HepG2 (cell line): ENCODE measurements around the gene PSMB11. TPM values are rescaled to one million over a fixed set of nuclear protein-coding genes. Genes with fewer than 3 reads are reported as not detected.

ENCODE experiments used
- ARID2 ChIP-seq: sonication (generic); formaldehyde crosslinking; IDR thresholded peaks from 2 replicates; pipeline ENCODE4 v1.8.1; 2022; ENCODE audit warnings: mild to moderate bottlenecking, missing genetic modification reagents, borderline replicate concordance
- FOXC1 ChIP-seq: sonication (generic); formaldehyde crosslinking; IDR thresholded peaks from 2 replicates; pipeline ENCODE4 v1.8.0; 2022; ENCODE audit warnings: mild to moderate bottlenecking, missing genetic modification reagents, borderline replicate concordance
- KLF15 ChIP-seq: sonication (generic); formaldehyde crosslinking; IDR thresholded peaks from 2 replicates; pipeline ENCODE4 v1.8.1; 2023; ENCODE audit warnings: borderline replicate concordance, mild to moderate bottlenecking, inconsistent platforms, missing genetic modification reagents, mixed read lengths
- MED8 ChIP-seq: sonication (generic); formaldehyde crosslinking; IDR thresholded peaks from 2 replicates; pipeline ENCODE4 v1.8.1; 2023; ENCODE audit warnings: mild to moderate bottlenecking, missing genetic modification reagents; ENCODE audit not compliant: insufficient replicate concordance
- NPAS2 ChIP-seq: sonication (generic); formaldehyde crosslinking; IDR thresholded peaks from 2 replicates; pipeline ENCODE4 v1.8.0; 2022; ENCODE audit warnings: mild to moderate bottlenecking, missing genetic modification reagents, borderline replicate concordance
- NR2F6 ChIP-seq, 2 experiments: IDR thresholded peaks; 2 replicates each; pipeline ENCODE4 v1.6.1; 2016; ENCODE audit warnings: antibody characterized with exemption in 1 of 2, mild to moderate bottlenecking in 1 of 2
- SKI ChIP-seq: fragments of 450-650 bp; IDR thresholded peaks from one replicate; pipeline ENCODE4 v1.6.1; 2018; ENCODE audit warnings: mild to moderate bottlenecking; ENCODE audit not compliant: partially characterized antibody
- SKIL ChIP-seq: sonication (generic); formaldehyde crosslinking; IDR thresholded peaks from 2 replicates; pipeline ENCODE4 v1.8.0; 2022; ENCODE audit warnings: missing genetic modification reagents, mild to moderate bottlenecking, moderate library complexity, borderline replicate concordance
- TAF15 ChIP-seq: fragments of 200-400 bp; formaldehyde crosslinking; IDR thresholded peaks from one replicate; pipeline ENCODE4 v1.6.1; 2018; ENCODE audit warnings: mild to moderate bottlenecking, low read depth, low read length; ENCODE audit not compliant: poor library complexity, severe bottlenecking
- YY1 ChIP-seq: IDR thresholded peaks from 2 replicates; pipeline ENCODE4 v1.6.1; 2011; ENCODE audit warnings: low read length, low read depth, moderate library complexity, mild to moderate bottlenecking; ENCODE audit not compliant: insufficient read depth, insufficient replicate concordance
- ZBTB21 ChIP-seq: sonication (generic); formaldehyde crosslinking; IDR thresholded peaks from 2 replicates; pipeline ENCODE4 v1.4.0; 2020; ENCODE audit warnings: missing genetic modification reagents
- ZFP90 ChIP-seq: sonication (generic); formaldehyde crosslinking; IDR thresholded peaks from 2 replicates; pipeline ENCODE4 v1.8.0; 2022; ENCODE audit warnings: missing genetic modification reagents, mild to moderate bottlenecking, inconsistent platforms, borderline replicate concordance
- ZNF124 ChIP-seq: sonication (generic); formaldehyde crosslinking; IDR thresholded peaks from 2 replicates; pipeline ENCODE4 v1.4.0; 2020; ENCODE audit warnings: missing genetic modification reagents
- ZNF282 ChIP-seq: fragments of 450-650 bp; IDR thresholded peaks from 2 replicates; pipeline ENCODE4 v1.6.1; 2018; ENCODE audit not compliant: partially characterized antibody
- ZNF343 ChIP-seq: sonication (generic); formaldehyde crosslinking; IDR thresholded peaks from 2 replicates; pipeline ENCODE4 v1.4.0; 2020; ENCODE audit warnings: mild to moderate bottlenecking, missing genetic modification reagents
- ZNF430 ChIP-seq: sonication (generic); formaldehyde crosslinking; IDR thresholded peaks from 2 replicates; pipeline ENCODE4 v1.9.0; 2021; ENCODE audit warnings: mild to moderate bottlenecking, missing genetic modification reagents
- ZNF501 ChIP-seq: sonication (generic); formaldehyde crosslinking; IDR thresholded peaks from 2 replicates; pipeline ENCODE4 v1.5.1; 2020; ENCODE audit warnings: mild to moderate bottlenecking, moderate library complexity, missing genetic modification reagents
- ZNF724P ChIP-seq: sonication (generic); formaldehyde crosslinking; IDR thresholded peaks from 2 replicates; pipeline ENCODE4 v1.8.0; 2022; ENCODE audit warnings: missing genetic modification reagents, borderline replicate concordance
- ZNF772 ChIP-seq: sonication (generic); formaldehyde crosslinking; IDR thresholded peaks from 2 replicates; pipeline ENCODE4 v1.5.0; 2020; ENCODE audit warnings: mild to moderate bottlenecking, missing genetic modification reagents
- ZZZ3 ChIP-seq: sonication (generic); formaldehyde crosslinking; IDR thresholded peaks from 2 replicates; pipeline ENCODE4 v1.4.0; 2020; ENCODE audit warnings: missing genetic modification reagents, mild to moderate bottlenecking, borderline replicate concordance
- polyA plus RNA-seq, 8 experiments: library from polyadenylated mRNA; depleted of rRNA in 3 of 8; stranded (reverse) in 7 of 8; unstranded in 1 of 8; fragments of >200 nt; fragmentation: Illumina TruSeq in 4 of 8; extraction: Trizol in 4 of 8; gene quantifications; 2 replicates each; pipeline versions ENCODE4 v1.2.1 to v1.2.3, GENCODE V29; 2011 to 2016; ENCODE audit warnings: low read depth in 4 of 8, missing spikeins in 1 of 8, mixed read lengths in 1 of 8; ENCODE audit not compliant: insufficient read depth in 1 of 8
- total RNA-seq, 5 experiments: library from RNA; depleted of rRNA; stranded (reverse); fragments of >200 nt; fragmentation: Illumina TruSeq; extraction: Trizol; gene quantifications; 2 replicates each; pipeline ENCODE4 v1.2.3, GENCODE V29; 2016; ENCODE audit warnings: low read depth in 1 of 5
- TF ChIP-seq, protein P1 (sequence below): sonication (generic); formaldehyde crosslinking; IDR thresholded peaks from 2 replicates; pipeline ENCODE4 v1.4.0; 2020; ENCODE audit warnings: missing genetic modification reagents
- TF ChIP-seq, protein P2 (sequence below): sonication (generic); formaldehyde crosslinking; IDR thresholded peaks from 2 replicates; pipeline ENCODE4 v1.8.1; 2023; ENCODE audit warnings: mild to moderate bottlenecking, moderate library complexity, missing genetic modification reagents

PSMB11 gene
- total and polyA plus RNA-seq, 2 of the 13 experiments (the other 11 are each of a cell fraction or from before 2014, with no cell fraction given): not detected

DNA sequence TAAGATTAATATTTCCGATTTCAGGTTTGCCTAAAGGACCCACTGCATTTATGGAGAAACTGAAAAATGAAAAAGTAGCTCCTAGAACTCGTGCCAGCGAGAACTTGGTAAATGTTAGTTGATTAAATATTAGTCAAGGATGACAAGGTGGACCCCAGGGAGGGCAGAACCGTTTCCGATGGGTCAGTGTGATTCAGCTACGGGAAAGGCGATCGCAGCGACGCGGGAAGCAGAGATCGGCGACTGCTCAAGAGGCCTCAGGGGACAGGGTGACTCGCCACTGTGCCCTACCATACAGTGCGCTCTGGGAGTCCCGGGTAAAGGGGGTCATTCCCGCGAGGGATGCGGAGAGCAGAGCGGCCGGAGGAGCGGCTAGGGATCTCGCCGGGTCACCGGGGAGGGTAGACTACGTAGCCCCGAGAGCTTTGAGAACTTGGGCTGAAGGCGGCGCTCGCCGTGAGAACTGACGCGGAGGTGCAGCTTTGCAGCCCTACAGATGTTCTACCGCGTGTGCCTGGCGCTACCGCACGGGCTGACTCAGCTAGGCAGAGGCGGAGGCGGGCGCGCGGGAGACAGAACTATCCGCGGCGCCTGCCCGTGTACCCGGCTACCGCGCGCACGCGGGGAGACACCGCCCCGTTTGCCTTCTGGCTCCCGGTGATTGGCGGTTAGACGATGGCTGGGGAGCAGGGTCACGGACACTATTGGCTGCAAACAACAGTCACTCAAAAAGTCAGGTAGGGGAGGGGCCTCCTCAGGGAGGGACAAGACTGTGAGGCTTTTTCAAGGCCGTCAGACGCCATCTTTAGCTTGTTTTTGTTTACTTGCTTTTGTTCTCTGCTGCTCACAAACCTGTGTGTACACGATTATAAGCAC, 35.2 kb upstream of the PSMB11 start (continued):
- TF ChIP-seq, protein P1, sequence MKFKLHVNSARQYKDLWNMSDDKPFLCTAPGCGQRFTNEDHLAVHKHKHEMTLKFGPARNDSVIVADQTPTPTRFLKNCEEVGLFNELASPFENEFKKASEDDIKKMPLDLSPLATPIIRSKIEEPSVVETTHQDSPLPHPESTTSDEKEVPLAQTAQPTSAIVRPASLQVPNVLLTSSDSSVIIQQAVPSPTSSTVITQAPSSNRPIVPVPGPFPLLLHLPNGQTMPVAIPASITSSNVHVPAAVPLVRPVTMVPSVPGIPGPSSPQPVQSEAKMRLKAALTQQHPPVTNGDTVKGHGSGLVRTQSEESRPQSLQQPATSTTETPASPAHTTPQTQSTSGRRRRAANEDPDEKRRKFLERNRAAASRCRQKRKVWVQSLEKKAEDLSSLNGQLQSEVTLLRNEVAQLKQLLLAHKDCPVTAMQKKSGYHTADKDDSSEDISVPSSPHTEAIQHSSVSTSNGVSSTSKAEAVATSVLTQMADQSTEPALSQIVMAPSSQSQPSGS (CRISPR knock-in tag): peak; percentile 98
- no peak for TF ChIP-seq ZNF282
- TF ChIP-seq KLF15 (CRISPR knock-in tag): peak; percentile 87
- no peak; the same call in 1 of the 2 replicates for TF ChIP-seq NR2F6 (IDR thresholded peaks at IDR 0.05)
- TF ChIP-seq NR2F6 (CRISPR knock-in tag; IDR thresholded peaks at IDR 0.05): peak; percentile 88
- peak; percentile 86 for TF ChIP-seq SKI
- peak; percentile 100 for TF ChIP-seq ZNF772 (CRISPR knock-in tag)
- TF ChIP-seq ZNF724P (CRISPR knock-in tag): peak; percentile 98
- no peak for TF ChIP-seq ZFP90
- TF ChIP-seq FOXC1 (CRISPR knock-in tag): peak; percentile 99
- TF ChIP-seq ZNF501: peak; percentile 100
- no peak for TF ChIP-seq NPAS2 (CRISPR knock-in tag)
- TF ChIP-seq ZNF343 (CRISPR knock-in tag): peak; percentile 98; the same call in 1 of the 2 replicates
- TF ChIP-seq, protein P2, sequence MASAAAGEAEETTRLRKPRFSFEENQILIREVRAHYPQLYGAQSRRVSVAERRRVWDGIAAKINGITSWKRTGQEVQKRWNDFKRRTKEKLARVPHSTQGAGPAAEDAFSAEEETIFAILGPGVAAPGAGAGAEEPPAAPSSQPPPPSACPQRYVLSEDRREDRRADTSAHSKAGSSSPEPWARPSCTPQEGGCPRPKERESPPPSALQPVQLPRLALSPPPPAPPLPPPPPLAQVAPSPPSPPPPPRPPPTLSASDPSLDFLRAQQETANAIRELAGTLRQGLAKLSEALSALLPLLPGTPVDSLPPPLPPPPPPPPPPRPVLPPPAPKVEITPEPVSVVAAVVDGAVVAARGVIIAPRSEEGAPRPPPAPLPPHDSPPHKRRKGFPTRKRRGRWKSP (CRISPR knock-in tag): peak; percentile 99
- peak; percentile 65 for TF ChIP-seq ZBTB21 (CRISPR knock-in tag)
- peak; percentile 94 for TF ChIP-seq YY1
- TF ChIP-seq ARID2 (CRISPR knock-in tag): peak; percentile 100
- peak; percentile 85; the same call in 1 of the 2 replicates for TF ChIP-seq SKIL
- peak; percentile 96 for TF ChIP-seq MED8
- peak; percentile 87 for TF ChIP-seq ZZZ3
- peak; percentile 100 for TF ChIP-seq TAF15
- TF ChIP-seq ZNF430 (CRISPR knock-in tag): peak; percentile 100
- TF ChIP-seq ZNF124 (CRISPR knock-in tag): peak; percentile 99
